Breast epithelium (tissue), 4 donors: ENCODE results near the gene FAM170A. TPM values are rescaled to one million over a fixed set of nuclear protein-coding genes. Genes with fewer than 3 reads are reported as not detected.

Source experiments
- DNase-seq, 2 donors: peaks; one replicate each; pipeline ENCODE4 v3.0.0-alpha.2; 2019; ENCODE audit warnings: low spot score in 2 of 2
- H3K27ac ChIP-seq, 2 donors: fragments of 200-600 bp; sonication (generic) in 1 of 2; one replicate each; pipeline ENCODE4 v1.5.1; 2016 to 2019; ENCODE audit warnings: mild to moderate bottlenecking in 1 of 2
- H3K27me3 ChIP-seq, 2 donors: fragments of 200-600 bp; sonication (generic) in 1 of 2; one replicate each; pipeline versions ENCODE4 v1.5.1 to v1.6.0; 2017 to 2019; ENCODE audit warnings: control low read depth in 1 of 2, mild to moderate bottlenecking in 1 of 2
- H3K36me3 ChIP-seq: fragments of 200-600 bp; one replicate; pipeline ENCODE4 v1.5.1; 2019
- H3K4me1 ChIP-seq, 2 donors: fragments of 200-600 bp; sonication (generic); one replicate each; pipeline ENCODE4 v1.5.1; 2016 to 2019; ENCODE audit warnings: control low read depth in 1 of 2
- H3K4me3 ChIP-seq, 3 donors: fragments of 200-600 bp; sonication (generic); 1 replicate in 2 of 3; 2 replicates in 1 of 3; pipeline ENCODE4 v1.5.1; 2016 to 2019; ENCODE audit warnings: mild to moderate bottlenecking in 3 of 3, moderate library complexity in 2 of 3
- H3K9me3 ChIP-seq, 2 donors: fragments of 200-600 bp; sonication (generic) in 1 of 2; one replicate each; pipeline ENCODE4 v1.5.1; 2016 to 2019; ENCODE audit warnings: control low read depth in 1 of 2
- POLR2A ChIP-seq: fragments of 450-650 bp; IDR thresholded peaks from one replicate; pipeline ENCODE4 v1.6.1; 2016; ENCODE audit warnings: antibody characterized with exemption, mild to moderate bottlenecking, moderate library complexity
- POLR2AphosphoS5 ChIP-seq, 3 donors: sonication (generic); formaldehyde crosslinking; IDR thresholded peaks; one replicate each; pipeline ENCODE4 v1.6.1; 2017; ENCODE audit warnings: antibody characterized with exemption in 3 of 3
- intact Hi-C: fragments of 100-400 bp; cut with DNase I; formaldehyde crosslinking; loops from one replicate; pipeline ENCODE4 v1.15.1; 2023; ENCODE audit warnings: low total_unique reads
- total RNA-seq, 3 donors: library from RNA; depleted of rRNA; stranded (reverse); fragments of >200 nt; gene quantifications; one replicate each; pipeline ENCODE4 v1.1.0, GENCODE V29; 2016
- TF ChIP-seq, protein P1 (sequence below), 3 donors: fragments of 450-650 bp; IDR thresholded peaks; one replicate each; pipeline ENCODE4 v1.5.1; 2016 to 2017; ENCODE audit warnings: antibody characterized with exemption in 3 of 3, mild to moderate bottlenecking in 3 of 3, moderate library complexity in 3 of 3

The FAM170A gene, protein sequence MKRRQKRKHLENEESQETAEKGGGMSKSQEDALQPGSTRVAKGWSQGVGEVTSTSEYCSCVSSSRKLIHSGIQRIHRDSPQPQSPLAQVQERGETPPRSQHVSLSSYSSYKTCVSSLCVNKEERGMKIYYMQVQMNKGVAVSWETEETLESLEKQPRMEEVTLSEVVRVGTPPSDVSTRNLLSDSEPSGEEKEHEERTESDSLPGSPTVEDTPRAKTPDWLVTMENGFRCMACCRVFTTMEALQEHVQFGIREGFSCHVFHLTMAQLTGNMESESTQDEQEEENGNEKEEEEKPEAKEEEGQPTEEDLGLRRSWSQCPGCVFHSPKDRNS
- total RNA-seq: under 1 TPM in 1 of 3 donors, not detected in 2; 0.33 TPM

DNA sequence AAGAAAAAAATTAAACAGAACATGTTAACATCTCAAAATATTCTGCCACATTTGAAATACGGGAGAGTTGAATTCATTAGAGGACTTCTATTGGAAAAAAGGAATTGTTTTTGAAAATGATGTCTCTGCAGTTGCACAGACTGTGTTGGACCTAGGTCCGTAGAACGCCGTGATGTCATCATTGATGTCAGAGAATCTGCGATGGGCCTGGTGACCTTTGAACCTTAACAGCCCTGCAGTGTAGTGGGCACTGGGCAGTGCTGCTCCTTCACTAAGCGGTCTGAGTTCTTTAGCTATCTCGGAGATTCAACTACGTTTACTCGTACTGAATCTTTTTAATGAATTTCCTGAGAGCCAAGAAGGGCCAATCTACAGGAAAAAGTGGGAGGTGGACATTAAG lies at the start of gene FAM170A:
Gene FAM170A (plus strand): TSS at position 220 of the 400 bp plus-strand sequence. CDS start 211 bp downstream, outside the sequence.
- Histone ChIP-seq H3K4me3 (no peak within 1 kb of the TSS), H3K9me3 (no peaks in the 10 kb centered on the region), H3K36me3 (no peaks in the 10 kb centered on the region), H3K4me1 (no peaks in the 10 kb centered on the region), H3K27me3 (no peaks in the 10 kb centered on the region), H3K27ac (no peak within 1 kb of the TSS)
- intact Hi-C loops: no loop called here
- no peak for DNase-seq
- TF ChIP-seq POLR2AphosphoS5 (IDR thresholded peaks at IDR 0.05): no peak
- TF ChIP-seq, protein P1, sequence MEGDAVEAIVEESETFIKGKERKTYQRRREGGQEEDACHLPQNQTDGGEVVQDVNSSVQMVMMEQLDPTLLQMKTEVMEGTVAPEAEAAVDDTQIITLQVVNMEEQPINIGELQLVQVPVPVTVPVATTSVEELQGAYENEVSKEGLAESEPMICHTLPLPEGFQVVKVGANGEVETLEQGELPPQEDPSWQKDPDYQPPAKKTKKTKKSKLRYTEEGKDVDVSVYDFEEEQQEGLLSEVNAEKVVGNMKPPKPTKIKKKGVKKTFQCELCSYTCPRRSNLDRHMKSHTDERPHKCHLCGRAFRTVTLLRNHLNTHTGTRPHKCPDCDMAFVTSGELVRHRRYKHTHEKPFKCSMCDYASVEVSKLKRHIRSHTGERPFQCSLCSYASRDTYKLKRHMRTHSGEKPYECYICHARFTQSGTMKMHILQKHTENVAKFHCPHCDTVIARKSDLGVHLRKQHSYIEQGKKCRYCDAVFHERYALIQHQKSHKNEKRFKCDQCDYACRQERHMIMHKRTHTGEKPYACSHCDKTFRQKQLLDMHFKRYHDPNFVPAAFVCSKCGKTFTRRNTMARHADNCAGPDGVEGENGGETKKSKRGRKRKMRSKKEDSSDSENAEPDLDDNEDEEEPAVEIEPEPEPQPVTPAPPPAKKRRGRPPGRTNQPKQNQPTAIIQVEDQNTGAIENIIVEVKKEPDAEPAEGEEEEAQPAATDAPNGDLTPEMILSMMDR (IDR thresholded peaks at IDR 0.05): no peak
- TF ChIP-seq POLR2A: no peak

DNA sequence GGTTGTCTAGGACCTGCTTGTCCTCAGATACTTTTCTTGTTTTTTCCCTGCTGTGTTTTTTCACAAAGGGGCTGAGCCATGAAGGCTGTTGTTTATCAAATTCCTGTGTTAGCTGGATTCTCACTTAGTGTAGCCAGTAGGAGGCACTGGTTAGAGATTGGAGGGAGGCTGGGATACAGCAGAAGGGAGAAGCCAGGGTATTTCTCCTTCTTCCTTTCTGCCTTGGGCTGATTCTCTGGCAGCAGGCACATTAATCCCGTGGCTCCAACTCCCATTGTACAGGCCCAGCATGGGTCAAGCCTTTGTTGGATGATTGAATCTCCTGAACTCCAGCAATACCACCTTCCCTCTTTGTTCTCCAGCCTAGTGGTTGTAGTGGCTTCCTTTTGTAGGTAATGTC lies 46.4 kb upstream of the FAM170A start:
- DNase-seq: no peak
- H3K27ac ChIP-seq: no peak overlapping the region
- H3K4me1 ChIP-seq: no peaks in the 10 kb centered on the region
- H3K4me3 ChIP-seq: no peak overlapping the region
- TF ChIP-seq POLR2A: no peak
- TF ChIP-seq, protein P1 (IDR thresholded peaks at IDR 0.05): no peak
- no peaks in the 10 kb centered on the region for H3K9me3 ChIP-seq
- no peaks in the 10 kb centered on the region for H3K36me3 ChIP-seq
- intact Hi-C loops: no loop called here
- H3K27me3 ChIP-seq: no peaks in the 10 kb centered on the region

DNA sequence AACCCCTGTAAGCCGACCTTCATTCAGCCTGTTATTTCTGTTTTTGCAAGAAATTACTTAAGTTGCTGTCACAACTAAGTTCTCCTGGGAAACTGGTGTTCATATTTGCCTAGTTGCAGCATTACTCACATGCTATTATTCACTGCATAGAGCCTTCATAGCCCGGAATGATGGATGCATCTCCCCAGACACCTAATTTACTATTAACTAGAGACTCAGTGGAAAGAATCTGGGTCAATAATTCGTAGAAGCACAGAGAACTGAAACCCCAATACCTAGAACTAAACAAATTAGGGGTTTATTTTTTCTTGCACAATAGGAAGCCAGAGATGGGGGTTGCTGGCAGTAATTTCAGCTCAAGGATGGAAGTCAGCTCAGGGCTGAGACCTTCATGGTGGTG lies 45.7 kb upstream of the FAM170A start:
- TF ChIP-seq POLR2AphosphoS5 (IDR thresholded peaks at IDR 0.05) (no peak), POLR2A (no peak)
- TF ChIP-seq, protein P1 (IDR thresholded peaks at IDR 0.05): no peak
- DNase-seq: no peak
- intact Hi-C loops: no loop called here
- H3K36me3 ChIP-seq: no peaks in the 10 kb centered on the region
- no peaks in the 10 kb centered on the region for H3K9me3 ChIP-seq
- no peaks in the 10 kb centered on the region for H3K4me1 ChIP-seq
- no peak overlapping the region for H3K4me3 ChIP-seq
- H3K27me3 ChIP-seq: no peaks in the 10 kb centered on the region
- no peak overlapping the region for H3K27ac ChIP-seq

DNA sequence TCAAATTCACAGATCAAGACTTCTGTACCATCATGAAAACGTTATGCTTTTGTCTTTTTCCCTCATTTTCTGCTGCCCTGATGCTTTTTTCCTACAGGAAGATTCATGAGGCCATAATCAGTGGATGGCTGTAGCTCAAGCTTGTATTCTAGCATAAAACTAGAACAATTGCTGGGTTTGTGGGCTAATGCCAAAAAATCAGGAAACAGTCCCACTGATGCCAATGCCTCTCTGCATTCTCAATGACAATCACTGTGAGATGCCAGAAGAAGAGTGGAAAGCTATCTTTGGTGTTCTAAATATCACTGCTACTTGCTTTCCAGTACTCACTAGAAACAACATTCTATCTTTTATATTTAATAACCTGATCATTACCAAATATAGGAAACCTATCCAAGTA lies 33.3 kb upstream of the FAM170A start:
- Histone ChIP-seq H3K4me3 (no peak overlapping the region), H3K36me3 (no peaks in the 10 kb centered on the region), H3K4me1 (no peaks in the 10 kb centered on the region), H3K27ac (no peak overlapping the region), H3K9me3 (peaks cover 0 to 12% of the 10 kb centered on the region in 2 donors), H3K27me3 (no peaks in the 10 kb centered on the region)
- no peak for DNase-seq
- TF ChIP-seq, protein P1 (IDR thresholded peaks at IDR 0.05): no peak
- TF ChIP-seq POLR2A (no peak), POLR2AphosphoS5 (IDR thresholded peaks at IDR 0.05) (no peak)
- intact Hi-C loops: no loop called here

DNA sequence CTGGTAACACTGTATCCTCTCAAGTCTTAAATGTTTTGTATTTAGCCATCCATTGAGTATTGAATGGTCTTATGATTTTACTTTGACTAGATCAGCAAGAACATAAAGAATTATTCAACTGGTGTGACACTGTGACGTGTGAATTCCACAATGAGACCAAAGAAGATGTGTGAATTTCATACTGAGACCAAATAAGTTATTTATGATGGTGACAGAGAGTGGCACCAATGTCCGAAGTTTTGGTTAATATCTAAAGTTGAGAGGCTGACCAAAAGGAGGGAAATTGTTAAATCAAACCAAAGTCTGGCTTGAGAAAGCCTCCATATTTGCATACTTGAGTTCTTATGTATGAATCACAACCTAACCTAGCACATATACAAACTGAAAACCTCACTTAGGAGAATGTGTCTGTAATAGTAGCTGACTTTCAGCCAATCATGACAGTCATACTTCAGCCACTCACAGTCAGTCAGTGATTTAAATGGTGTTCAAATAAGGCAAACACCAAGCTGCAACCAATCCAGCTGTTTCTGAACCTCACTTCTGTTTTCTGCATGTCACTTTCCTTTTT lies 31.5 kb upstream of the FAM170A start:
- no peak for DNase-seq
- no peaks in the 10 kb centered on the region for H3K27me3 ChIP-seq
- no peaks in the 10 kb centered on the region for H3K36me3 ChIP-seq
- H3K9me3 ChIP-seq: peaks cover 0 to 12% of the 10 kb centered on the region in 2 donors
- H3K4me3 ChIP-seq: no peak overlapping the region
- no peak for TF ChIP-seq POLR2A
- TF ChIP-seq, protein P1 (IDR thresholded peaks at IDR 0.05): no peak
- TF ChIP-seq POLR2AphosphoS5 (IDR thresholded peaks at IDR 0.05): no peak
- intact Hi-C loops: no loop called here
- no peak overlapping the region for H3K27ac ChIP-seq
- no peaks in the 10 kb centered on the region for H3K4me1 ChIP-seq
